ENCODE measurements around the gene CREB3.

Gene CREB3

GRCh38 chr9:35756275-35757225 is 24.1 kb downstream of the CREB3 start:
- Histone ChIP-seq H3K27ac (peak overlapping the region; percentile 89), H3K79me2 (ENCODE audit: insufficient read depth, low read depth) (peaks cover 34% of the 10 kb centered on the region; the same call in 1 of the 2 replicates)
- TF ChIP-seq, protein P1, sequence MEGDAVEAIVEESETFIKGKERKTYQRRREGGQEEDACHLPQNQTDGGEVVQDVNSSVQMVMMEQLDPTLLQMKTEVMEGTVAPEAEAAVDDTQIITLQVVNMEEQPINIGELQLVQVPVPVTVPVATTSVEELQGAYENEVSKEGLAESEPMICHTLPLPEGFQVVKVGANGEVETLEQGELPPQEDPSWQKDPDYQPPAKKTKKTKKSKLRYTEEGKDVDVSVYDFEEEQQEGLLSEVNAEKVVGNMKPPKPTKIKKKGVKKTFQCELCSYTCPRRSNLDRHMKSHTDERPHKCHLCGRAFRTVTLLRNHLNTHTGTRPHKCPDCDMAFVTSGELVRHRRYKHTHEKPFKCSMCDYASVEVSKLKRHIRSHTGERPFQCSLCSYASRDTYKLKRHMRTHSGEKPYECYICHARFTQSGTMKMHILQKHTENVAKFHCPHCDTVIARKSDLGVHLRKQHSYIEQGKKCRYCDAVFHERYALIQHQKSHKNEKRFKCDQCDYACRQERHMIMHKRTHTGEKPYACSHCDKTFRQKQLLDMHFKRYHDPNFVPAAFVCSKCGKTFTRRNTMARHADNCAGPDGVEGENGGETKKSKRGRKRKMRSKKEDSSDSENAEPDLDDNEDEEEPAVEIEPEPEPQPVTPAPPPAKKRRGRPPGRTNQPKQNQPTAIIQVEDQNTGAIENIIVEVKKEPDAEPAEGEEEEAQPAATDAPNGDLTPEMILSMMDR (conservative IDR thresholded peaks at IDR 0.05; ENCODE audit: low read depth, low read length), result peak; percentile 82

GRCh38 chr9:35757226-35757891 is 24.9 kb downstream of the CREB3 start:
- Histone ChIP-seq H3K4me2 (peak overlapping the region; percentile 68), H3K79me2 (ENCODE audit: insufficient read depth, low read depth) (peaks cover 42% of the 10 kb centered on the region; the same call in 1 of the 2 replicates), H3K4me3 (IDR thresholded peaks at IDR 0.05; ENCODE audit: insufficient read depth, low read depth, low read length) (no peak overlapping the region), H2AFZ (ENCODE audit: low read depth) (peak overlapping the region; percentile 82), H3K36me3 (ENCODE audit: insufficient read depth) (no peaks in the 10 kb centered on the region), H3K9ac (peak overlapping the region; percentile 94), H4K20me1 (ENCODE audit: insufficient read depth) (no peaks in the 10 kb centered on the region), H3K27ac (peak overlapping the region; percentile 89), H3K27me3 (ENCODE audit: insufficient read depth, low read depth) (no peaks in the 10 kb centered on the region), H3K4me1 (ENCODE audit: low read depth, poor library complexity, severe bottlenecking) (peaks cover 16% of the 10 kb centered on the region)
- TF ChIP-seq, protein P1 (conservative IDR thresholded peaks at IDR 0.05; ENCODE audit: low read depth, low read length), result no peak

More at GRCh38 chr9:35756275-35757225, 24.1 kb downstream of the CREB3 start:
- H3K27me3 ChIP-seq (ENCODE audit: insufficient read depth, low read depth), result no peaks in the 10 kb centered on the region
- H3K4me2 ChIP-seq, result peak overlapping the region; percentile 68
- no peak overlapping the region for H3K4me3 ChIP-seq (IDR thresholded peaks at IDR 0.05; ENCODE audit: insufficient read depth, low read depth, low read length)
- peaks cover 16% of the 10 kb centered on the region for H3K4me1 ChIP-seq (ENCODE audit: low read depth, poor library complexity, severe bottlenecking)
- H4K20me1 ChIP-seq (ENCODE audit: insufficient read depth), result no peaks in the 10 kb centered on the region
- peak overlapping the region; percentile 94 for H3K9ac ChIP-seq
- no peaks in the 10 kb centered on the region for H3K36me3 ChIP-seq (ENCODE audit: insufficient read depth)
- H2AFZ ChIP-seq (ENCODE audit: low read depth), result peak overlapping the region; percentile 82

GRCh38 chr9:35757892-35758275 is 25.4 kb downstream of the CREB3 start:
- peak overlapping the region; percentile 94; the same call in 1 of the 2 replicates for H3K9ac ChIP-seq
- no peaks in the 10 kb centered on the region for H3K36me3 ChIP-seq (ENCODE audit: insufficient read depth)
- no peak overlapping the region for H3K4me3 ChIP-seq (IDR thresholded peaks at IDR 0.05; ENCODE audit: insufficient read depth, low read depth, low read length)
- peak overlapping the region; percentile 68 for H3K4me2 ChIP-seq
- no peaks in the 10 kb centered on the region for H4K20me1 ChIP-seq (ENCODE audit: insufficient read depth)
- no peaks in the 10 kb centered on the region for H3K27me3 ChIP-seq (ENCODE audit: insufficient read depth, low read depth)
- H3K79me2 ChIP-seq (ENCODE audit: insufficient read depth, low read depth), result peaks cover 44% of the 10 kb centered on the region; the same call in 1 of the 2 replicates
- H3K27ac ChIP-seq, result peak overlapping the region; percentile 89
- TF ChIP-seq, protein P1 (conservative IDR thresholded peaks at IDR 0.05; ENCODE audit: low read depth, low read length), result no peak
- peaks cover 16% of the 10 kb centered on the region for H3K4me1 ChIP-seq (ENCODE audit: low read depth, poor library complexity, severe bottlenecking)
- no peak overlapping the region for H2AFZ ChIP-seq (ENCODE audit: low read depth)

- Histone ChIP-seq H3K27ac (no peak overlapping the region), H3K27me3 (ENCODE audit: insufficient read depth, low read depth) (no peaks in the 10 kb centered on the region), H3K36me3 (ENCODE audit: insufficient read depth) (no peaks in the 10 kb centered on the region), H3K4me2 (peak overlapping the region; percentile 68), H3K79me2 (ENCODE audit: insufficient read depth, low read depth) (peaks cover 44% of the 10 kb centered on the region; the same call in 1 of the 2 replicates), H3K4me3 (IDR thresholded peaks at IDR 0.05; ENCODE audit: insufficient read depth, low read depth, low read length) (no peak overlapping the region), H4K20me1 (ENCODE audit: insufficient read depth) (no peaks in the 10 kb centered on the region), H2AFZ (ENCODE audit: low read depth) (no peak overlapping the region), H3K9ac (no peak overlapping the region), H3K4me1 (ENCODE audit: low read depth, poor library complexity, severe bottlenecking) (peaks cover 16% of the 10 kb centered on the region)
- TF ChIP-seq, protein P1 (conservative IDR thresholded peaks at IDR 0.05; ENCODE audit: low read depth, low read length), result no peak
Measured at GRCh38 chr9:35758475-35759050, 26.1 kb downstream of the CREB3 start.
